CD14-positive monocyte (primary cell): ENCODE data around the gene POU3F1. TPM values are rescaled to one million over a fixed set of nuclear protein-coding genes. Genes with fewer than 3 reads are reported as not detected.

Source experiments
- DNase-seq, 3 donors: peaks; one replicate each; pipeline ENCODE4 v3.0.0-alpha.2; 2011 to 2022
- H2AFZ ChIP-seq: 2 replicates; pipeline ENCODE4 v1.6.0; 2012; ENCODE audit warnings: mild to moderate bottlenecking, low read depth, low read length, inconsistent platforms; ENCODE audit not compliant: insufficient read depth, poor library complexity, severe bottlenecking
- H3K27ac ChIP-seq, 2 donors: 1 replicate in 1 of 2; 2 replicates in 1 of 2; pipeline ENCODE4 v1.5.1; 2012 to 2013; ENCODE audit warnings: low read length in 2 of 2, control low read depth in 1 of 2, inconsistent platforms in 1 of 2, low read depth in 1 of 2, mild to moderate bottlenecking in 1 of 2
- H3K27me3 ChIP-seq, 2 donors: one replicate each; pipeline versions ENCODE4 v1.6.0 to v1.6.1; 2011 to 2013; ENCODE audit warnings: low read length in 2 of 2; ENCODE audit not compliant: control insufficient read depth in 2 of 2, insufficient read depth in 2 of 2
- H3K36me3 ChIP-seq, 2 donors: replicated peaks in 1 of 2; 1 replicate in 1 of 2; 2 replicates in 1 of 2; pipeline versions ENCODE4 v1.5.1 to v1.6.1; 2012 to 2013; ENCODE audit warnings: low read length in 2 of 2, control low read depth in 1 of 2, inconsistent platforms in 1 of 2, mild to moderate bottlenecking in 1 of 2; ENCODE audit not compliant: insufficient read depth in 2 of 2, control insufficient read depth in 1 of 2
- H3K4me1 ChIP-seq, 2 donors: 1 replicate in 1 of 2; 2 replicates in 1 of 2; pipeline versions ENCODE4 v1.5.1 to v1.6.1; 2012 to 2013; ENCODE audit warnings: low read length in 2 of 2, control low read depth in 1 of 2, inconsistent platforms in 1 of 2, mild to moderate bottlenecking in 1 of 2, moderate library complexity in 1 of 2; ENCODE audit not compliant: insufficient read depth in 2 of 2, control insufficient read depth in 1 of 2
- H3K4me2 ChIP-seq: replicated peaks from 2 replicates; pipeline ENCODE3; 2012; ENCODE audit warnings: low read length, moderate library complexity, mild to moderate bottlenecking; ENCODE audit not compliant: poor library complexity, severe bottlenecking; ENCODE audit errors: extremely low read depth
- H3K4me3 ChIP-seq, 3 experiments: fragments of 200-600 bp in 1 of 3; sonication (generic) in 1 of 3; replicated peaks in 1 of 3; 1 replicate in 2 of 3; 2 replicates in 1 of 3; pipeline ENCODE4 v1.5.1; 2011 to 2013; ENCODE audit warnings: low read length in 3 of 3, mild to moderate bottlenecking in 3 of 3, control low read depth in 2 of 3, low read depth in 2 of 3, inconsistent platforms in 1 of 3, moderate library complexity in 1 of 3
- H3K79me2 ChIP-seq: 2 replicates; pipeline ENCODE4 v1.6.0; 2012; ENCODE audit warnings: mild to moderate bottlenecking, control low read depth, inconsistent platforms, low read length, moderate library complexity; ENCODE audit not compliant: insufficient read depth
- H3K9ac ChIP-seq: 2 replicates; pipeline ENCODE4 v1.6.0; 2017; ENCODE audit warnings: low read length, mild to moderate bottlenecking; ENCODE audit not compliant: insufficient read depth, poor library complexity, severe bottlenecking
- H3K9me3 ChIP-seq, 2 donors: replicated peaks in 1 of 2; 1 replicate in 1 of 2; 2 replicates in 1 of 2; pipeline versions ENCODE4 v1.5.1 to v1.6.1; 2012 to 2013; ENCODE audit warnings: low read length in 2 of 2, control low read depth in 1 of 2; ENCODE audit not compliant: control insufficient read depth in 1 of 2, insufficient read depth in 1 of 2
- H4K20me1 ChIP-seq: 2 replicates; pipeline ENCODE4 v1.6.0; 2012; ENCODE audit warnings: mild to moderate bottlenecking, low read length, control low read depth, moderate library complexity; ENCODE audit not compliant: insufficient read depth
- H3K27ac Mint-ChIP-seq, 7 donors: one replicate each; pipeline ENCODE4 v1.8.0; 2020; ENCODE audit warnings: mild to moderate bottlenecking in 7 of 7, mixed read lengths in 7 of 7, moderate library complexity in 6 of 7, inconsistent platforms in 2 of 7
- H3K27me3 Mint-ChIP-seq, 3 donors: one replicate each; pipeline ENCODE4 v1.8.0; 2021 to 2022; ENCODE audit warnings: low read depth in 3 of 3, mild to moderate bottlenecking in 3 of 3, mixed read lengths in 3 of 3, moderate library complexity in 3 of 3, inconsistent platforms in 1 of 3
- H3K36me3 Mint-ChIP-seq, 2 donors: one replicate each; pipeline ENCODE4 v1.8.0; 2020; ENCODE audit warnings: mixed read lengths in 2 of 2, inconsistent platforms in 1 of 2, mild to moderate bottlenecking in 1 of 2
- H3K4me1 Mint-ChIP-seq: one replicate; pipeline ENCODE4 v1.8.0; 2020; ENCODE audit warnings: mild to moderate bottlenecking, mixed read lengths
- H3K4me3 Mint-ChIP-seq, 2 donors: one replicate each; pipeline ENCODE4 v1.8.0; 2020; ENCODE audit warnings: mild to moderate bottlenecking in 2 of 2, mixed read lengths in 2 of 2, moderate library complexity in 1 of 2
- H3K9me3 Mint-ChIP-seq, 7 donors: one replicate each; pipeline ENCODE4 v1.8.0; 2020 to 2022; ENCODE audit warnings: mixed read lengths in 7 of 7, mild to moderate bottlenecking in 6 of 7, moderate library complexity in 6 of 7, inconsistent platforms in 2 of 7
- CTCF ChIP-seq: fragments of 200-600 bp; IDR thresholded peaks from one replicate; pipeline ENCODE4 v1.8.0; 2022; ENCODE audit warnings: antibody characterized with exemption, mild to moderate bottlenecking
- WGBS: methylation state at CpG from one replicate; pipeline ENCODE4 v1.1.5; 2013; ENCODE audit warnings: missing lambda C conversion rate; ENCODE audit not compliant: insufficient coverage; 5-methylcytosine and 5-hydroxymethylcytosine counted together
- intact Hi-C, 2 donors: fragments of 100-400 bp; cut with micrococcal nuclease; formaldehyde crosslinking; loops; one replicate each; pipeline versions ENCODE4 v1.15.0 to v1.15.1; 2023
- polyA plus RNA-seq, 3 donors: library from polyadenylated mRNA; depleted of rRNA in 1 of 3; unstranded in 2 of 3; stranded (reverse) in 1 of 3; fragments of 300-500 nt in 2 of 3; fragments of >200 nt in 1 of 3; fragmentation: Illumina TruSeq in 2 of 3; gene quantifications; 1 replicate in 2 of 3; 2 replicates in 1 of 3; pipeline ENCODE4 v1.2.3, GENCODE V29; 2012 to 2021

POU3F1 gene
- polyA plus RNA-seq, 3 donors = not detected

- H3K27me3 Mint-ChIP-seq = peaks cover 5 to 8% (median 7%) of the 10 kb centered on the region in 3 donors
- Histone ChIP-seq H3K4me3 (no peak overlapping the region), H3K36me3 (peaks cover 50 to 61% of the 10 kb centered on the region in 2 donors), H2AFZ (no peak overlapping the region), H3K9ac (no peak overlapping the region), H4K20me1 (no peaks in the 10 kb centered on the region), H3K27me3 (no peaks in the 10 kb centered on the region), H3K4me1 (peaks cover 13 to 14% of the 10 kb centered on the region in 2 donors), H3K4me2 (no peak overlapping the region), H3K9me3 (no peaks in the 10 kb centered on the region), H3K27ac (no peak overlapping the region), H3K79me2 (no peaks in the 10 kb centered on the region)
- TF ChIP-seq CTCF = no peak
- no peak for DNase-seq
- H3K4me3 Mint-ChIP-seq = no peak overlapping the region
- WGBS = 95% methylated on average over 3 of the region's 6 CpGs
- no peak overlapping the region for H3K27ac Mint-ChIP-seq
- peaks cover 28% of the 10 kb centered on the region for H3K4me1 Mint-ChIP-seq
- H3K9me3 Mint-ChIP-seq = no peaks in the 10 kb centered on the region
- intact Hi-C loops = loop anchor here in 1 of 2 donors (10.0 kb wide), 1 partner anchor 809 kb away; no protein-coding TSS in a partner anchor
- peaks cover 45 to 66% of the 10 kb centered on the region in 2 donors for H3K36me3 Mint-ChIP-seq
These were observed 20.9 kb downstream of the POU3F1 start for GRCh38 chr1:38025664-38026063.

- Mint-ChIP-seq H3K9me3 (no peaks in the 10 kb centered on the region), H3K36me3 (peaks cover 50 to 70% of the 10 kb centered on the region in 2 donors), H3K4me1 (peaks cover 24% of the 10 kb centered on the region), H3K4me3 (no peak overlapping the region), H3K27ac (no peak overlapping the region), H3K27me3 (peaks cover 2 to 4% (median 3%) of the 10 kb centered on the region in 3 donors)
- H3K27ac ChIP-seq = no peak overlapping the region
- no peak overlapping the region for H3K4me3 ChIP-seq
- no peaks in the 10 kb centered on the region for H3K9me3 ChIP-seq
- no peak overlapping the region for H3K9ac ChIP-seq
- TF ChIP-seq CTCF = no peak
- DNase-seq = no peak
- peaks cover 54 to 65% of the 10 kb centered on the region in 2 donors for H3K36me3 ChIP-seq
- no peak overlapping the region for H3K4me2 ChIP-seq
- WGBS = no CpG with 5 or more reads among the region's 2 CpGs
- H3K27me3 ChIP-seq = no peaks in the 10 kb centered on the region
- no peak overlapping the region for H2AFZ ChIP-seq
- intact Hi-C loops = loop anchor here in 1 of 2 donors (10.0 kb wide), 1 partner anchor 810 kb away; no protein-coding TSS in a partner anchor
- H3K4me1 ChIP-seq = peaks cover 9 to 11% of the 10 kb centered on the region in 2 donors
- H4K20me1 ChIP-seq = no peaks in the 10 kb centered on the region
- H3K79me2 ChIP-seq = no peaks in the 10 kb centered on the region
These were observed 21.4 kb downstream of the POU3F1 start for GRCh38 chr1:38025233-38025632.
